Ishikawa (cell line): Measurements from ENCODE around the gene DOC2A.

Experiments used
- CEBPB ChIP-seq: IDR thresholded peaks from 2 replicates; pipeline ENCODE4 v1.6.1; 2012
- EGR1 ChIP-seq: IDR thresholded peaks from 2 replicates; pipeline ENCODE4 v1.6.1; 2012
- EP300 ChIP-seq: IDR thresholded peaks from 2 replicates; pipeline ENCODE4 v1.6.1; 2012; ENCODE audit warnings: borderline replicate concordance
- FOXM1 ChIP-seq: IDR thresholded peaks from 2 replicates; pipeline ENCODE4 v1.6.1; 2012; ENCODE audit warnings: low read depth, borderline replicate concordance
- RAD21 ChIP-seq: IDR thresholded peaks from 2 replicates; pipeline ENCODE4 v1.6.1; 2012; ENCODE audit warnings: low read depth
- TAF1 ChIP-seq: IDR thresholded peaks from 2 replicates; pipeline ENCODE4 v1.6.1; 2012; ENCODE audit warnings: low read depth, mild to moderate bottlenecking
- USF1 ChIP-seq: IDR thresholded peaks from 2 replicates; pipeline ENCODE4 v1.6.1; 2012
- YY1 ChIP-seq: IDR thresholded peaks from 2 replicates; pipeline ENCODE4 v1.6.1; 2012; ENCODE audit warnings: low read depth
- ZBTB7A ChIP-seq: IDR thresholded peaks from 2 replicates; pipeline ENCODE4 v1.6.1; 2012; ENCODE audit warnings: low read depth
- TF ChIP-seq, protein P1 (sequence below): IDR thresholded peaks from 2 replicates; pipeline ENCODE4 v1.6.1; 2012
- TF ChIP-seq, protein P2 (sequence below): IDR thresholded peaks from 2 replicates; pipeline ENCODE4 v1.6.1; 2012; ENCODE audit warnings: low read depth, mild to moderate bottlenecking

- TF ChIP-seq, protein P1, sequence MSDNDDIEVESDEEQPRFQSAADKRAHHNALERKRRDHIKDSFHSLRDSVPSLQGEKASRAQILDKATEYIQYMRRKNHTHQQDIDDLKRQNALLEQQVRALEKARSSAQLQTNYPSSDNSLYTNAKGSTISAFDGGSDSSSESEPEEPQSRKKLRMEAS, result no peak
- TF ChIP-seq YY1, result no peak
- TF ChIP-seq RAD21, result no peak
- no peak for TF ChIP-seq EP300
- TF ChIP-seq, protein P2, sequence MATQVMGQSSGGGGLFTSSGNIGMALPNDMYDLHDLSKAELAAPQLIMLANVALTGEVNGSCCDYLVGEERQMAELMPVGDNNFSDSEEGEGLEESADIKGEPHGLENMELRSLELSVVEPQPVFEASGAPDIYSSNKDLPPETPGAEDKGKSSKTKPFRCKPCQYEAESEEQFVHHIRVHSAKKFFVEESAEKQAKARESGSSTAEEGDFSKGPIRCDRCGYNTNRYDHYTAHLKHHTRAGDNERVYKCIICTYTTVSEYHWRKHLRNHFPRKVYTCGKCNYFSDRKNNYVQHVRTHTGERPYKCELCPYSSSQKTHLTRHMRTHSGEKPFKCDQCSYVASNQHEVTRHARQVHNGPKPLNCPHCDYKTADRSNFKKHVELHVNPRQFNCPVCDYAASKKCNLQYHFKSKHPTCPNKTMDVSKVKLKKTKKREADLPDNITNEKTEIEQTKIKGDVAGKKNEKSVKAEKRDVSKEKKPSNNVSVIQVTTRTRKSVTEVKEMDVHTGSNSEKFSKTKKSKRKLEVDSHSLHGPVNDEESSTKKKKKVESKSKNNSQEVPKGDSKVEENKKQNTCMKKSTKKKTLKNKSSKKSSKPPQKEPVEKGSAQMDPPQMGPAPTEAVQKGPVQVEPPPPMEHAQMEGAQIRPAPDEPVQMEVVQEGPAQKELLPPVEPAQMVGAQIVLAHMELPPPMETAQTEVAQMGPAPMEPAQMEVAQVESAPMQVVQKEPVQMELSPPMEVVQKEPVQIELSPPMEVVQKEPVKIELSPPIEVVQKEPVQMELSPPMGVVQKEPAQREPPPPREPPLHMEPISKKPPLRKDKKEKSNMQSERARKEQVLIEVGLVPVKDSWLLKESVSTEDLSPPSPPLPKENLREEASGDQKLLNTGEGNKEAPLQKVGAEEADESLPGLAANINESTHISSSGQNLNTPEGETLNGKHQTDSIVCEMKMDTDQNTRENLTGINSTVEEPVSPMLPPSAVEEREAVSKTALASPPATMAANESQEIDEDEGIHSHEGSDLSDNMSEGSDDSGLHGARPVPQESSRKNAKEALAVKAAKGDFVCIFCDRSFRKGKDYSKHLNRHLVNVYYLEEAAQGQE, result no peak
- no peak for TF ChIP-seq USF1
- no peak for TF ChIP-seq CEBPB
- no peak for TF ChIP-seq ZBTB7A
- TF ChIP-seq TAF1, result no peak
- TF ChIP-seq FOXM1, result no peak
- no peak for TF ChIP-seq EGR1
Measured at GRCh38 chr16:30006095-30006473, 4.7 kb downstream of the DOC2A start.
